AG09309 (cell line): ENCODE measurements around the gene HLA-DQA1.

Source experiments
- DNase-seq: peaks from one replicate; pipeline ENCODE4 v3.0.0-alpha.2; 2010; ENCODE audit warnings: low read depth
- H3K4me3 ChIP-seq: 2 replicates; pipeline ENCODE4 v1.5.1; 2011; ENCODE audit warnings: mild to moderate bottlenecking, low read depth, low read length, moderate library complexity; ENCODE audit not compliant: control insufficient read depth
- TF ChIP-seq, protein P1 (sequence below): IDR thresholded peaks from 2 replicates; pipeline ENCODE4 v1.5.1; 2011; ENCODE audit warnings: mild to moderate bottlenecking, low read depth, low read length, inconsistent platforms; ENCODE audit not compliant: insufficient read depth, control insufficient read depth; ENCODE audit errors: missing control alignments

Gene HLA-DQA1

DNA sequence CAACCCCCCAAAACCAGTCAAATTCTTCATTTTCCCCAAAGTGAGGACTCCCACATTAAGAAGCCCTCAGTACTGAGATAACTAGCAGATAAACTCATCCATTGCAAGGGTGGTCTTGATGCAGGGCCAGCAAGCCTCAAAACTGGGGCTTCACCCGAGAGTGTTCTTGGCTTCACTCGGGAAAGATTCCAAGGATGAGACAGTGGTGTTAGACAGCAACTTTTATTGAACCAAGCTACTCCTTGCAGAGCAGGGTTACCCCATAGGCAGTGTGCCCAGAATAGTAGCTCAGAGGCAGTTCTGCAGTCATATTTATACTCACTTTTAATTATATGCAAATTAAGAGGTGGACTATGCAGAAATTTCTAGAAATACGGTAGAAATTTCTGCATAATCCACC lies 15.8 kb upstream of the HLA-DQA1 start:
- TF ChIP-seq, protein P1, sequence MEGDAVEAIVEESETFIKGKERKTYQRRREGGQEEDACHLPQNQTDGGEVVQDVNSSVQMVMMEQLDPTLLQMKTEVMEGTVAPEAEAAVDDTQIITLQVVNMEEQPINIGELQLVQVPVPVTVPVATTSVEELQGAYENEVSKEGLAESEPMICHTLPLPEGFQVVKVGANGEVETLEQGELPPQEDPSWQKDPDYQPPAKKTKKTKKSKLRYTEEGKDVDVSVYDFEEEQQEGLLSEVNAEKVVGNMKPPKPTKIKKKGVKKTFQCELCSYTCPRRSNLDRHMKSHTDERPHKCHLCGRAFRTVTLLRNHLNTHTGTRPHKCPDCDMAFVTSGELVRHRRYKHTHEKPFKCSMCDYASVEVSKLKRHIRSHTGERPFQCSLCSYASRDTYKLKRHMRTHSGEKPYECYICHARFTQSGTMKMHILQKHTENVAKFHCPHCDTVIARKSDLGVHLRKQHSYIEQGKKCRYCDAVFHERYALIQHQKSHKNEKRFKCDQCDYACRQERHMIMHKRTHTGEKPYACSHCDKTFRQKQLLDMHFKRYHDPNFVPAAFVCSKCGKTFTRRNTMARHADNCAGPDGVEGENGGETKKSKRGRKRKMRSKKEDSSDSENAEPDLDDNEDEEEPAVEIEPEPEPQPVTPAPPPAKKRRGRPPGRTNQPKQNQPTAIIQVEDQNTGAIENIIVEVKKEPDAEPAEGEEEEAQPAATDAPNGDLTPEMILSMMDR = no peak
- no peak overlapping the region for H3K4me3 ChIP-seq
- no peak for DNase-seq

DNA sequence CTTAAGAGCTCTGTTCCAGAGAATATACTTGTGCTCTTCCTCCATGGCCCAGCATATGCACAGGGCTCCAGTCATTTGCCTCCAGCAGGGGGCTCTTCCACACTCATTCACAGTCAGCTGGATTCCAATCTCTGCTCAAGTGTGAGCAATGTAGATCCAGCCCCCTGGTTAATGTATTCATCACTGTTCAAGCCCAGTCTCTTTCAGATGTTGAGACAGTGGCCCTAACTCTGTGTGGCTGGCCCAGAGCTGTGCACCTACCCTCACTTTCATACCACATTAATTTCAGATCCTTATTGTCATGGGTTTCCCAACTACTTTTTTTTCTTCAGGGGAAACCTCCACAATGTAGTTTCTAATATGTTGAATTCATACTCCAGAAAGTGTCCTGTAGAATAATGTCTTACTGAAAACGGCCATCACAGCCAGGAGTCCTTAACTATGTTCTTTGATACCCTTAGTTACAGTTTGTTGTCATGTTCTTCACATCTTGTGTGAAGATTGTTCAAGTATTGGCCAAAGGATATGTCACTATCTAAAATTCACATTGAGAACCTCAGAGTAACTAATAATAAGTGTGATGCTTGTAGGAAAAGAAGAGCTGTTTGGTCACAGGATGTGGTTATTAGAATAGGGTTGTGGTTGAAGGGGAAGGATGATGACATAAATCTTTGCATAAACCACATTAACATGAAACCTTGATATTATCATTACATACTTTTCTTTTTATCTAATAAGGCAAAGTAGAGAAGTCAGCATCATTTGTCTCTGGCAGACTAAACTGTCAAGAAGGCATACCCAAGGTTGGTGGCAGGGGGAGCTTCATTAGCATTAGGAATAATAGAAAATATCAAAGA lies 14.4 kb upstream of the HLA-DQA1 start:
- H3K4me3 ChIP-seq = no peak overlapping the region
- TF ChIP-seq, protein P1 = peak; percentile 58
- no peak for DNase-seq

DNA sequence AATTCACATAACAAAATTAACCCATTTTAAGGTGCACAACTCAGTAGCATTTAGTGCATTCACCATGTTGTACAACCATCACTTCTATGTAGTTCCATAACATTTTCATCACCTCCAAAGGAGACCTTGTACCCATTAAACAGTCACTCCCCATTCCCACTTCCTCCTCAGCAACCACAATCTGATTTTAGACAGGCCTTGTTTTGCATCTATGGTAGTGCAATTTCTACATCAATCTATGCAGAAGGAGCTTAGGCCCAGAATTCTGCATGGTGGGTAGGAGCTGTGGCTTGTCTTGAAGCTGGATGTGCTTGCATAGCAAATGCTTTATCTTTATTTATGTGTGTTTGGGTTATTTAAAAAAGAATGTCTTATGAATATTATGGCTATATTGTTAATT lies 13.5 kb upstream of the HLA-DQA1 start:
- TF ChIP-seq, protein P1 = no peak
- H3K4me3 ChIP-seq = no peak overlapping the region
- no peak for DNase-seq

DNA sequence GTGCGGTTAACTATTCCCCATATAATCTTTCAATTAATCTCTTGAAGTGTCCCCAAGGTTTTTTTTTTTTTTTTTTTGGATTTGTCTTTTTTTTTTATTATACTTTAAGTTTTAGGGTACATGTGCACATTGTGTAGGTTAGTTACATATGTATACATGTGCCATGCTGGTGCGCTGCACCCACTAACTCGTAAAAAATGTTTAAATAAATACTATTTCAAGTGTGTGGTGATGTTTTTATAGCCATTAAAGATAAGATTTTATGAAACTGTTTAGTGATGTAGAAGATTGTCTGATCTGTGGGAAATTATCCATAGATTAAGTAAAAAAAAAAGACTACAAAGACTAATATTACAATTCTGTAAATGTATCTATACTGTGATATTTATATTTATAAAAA lies 12.6 kb upstream of the HLA-DQA1 start:
- no peak overlapping the region for H3K4me3 ChIP-seq
- DNase-seq = no peak
- TF ChIP-seq, protein P1 = no peak

DNA sequence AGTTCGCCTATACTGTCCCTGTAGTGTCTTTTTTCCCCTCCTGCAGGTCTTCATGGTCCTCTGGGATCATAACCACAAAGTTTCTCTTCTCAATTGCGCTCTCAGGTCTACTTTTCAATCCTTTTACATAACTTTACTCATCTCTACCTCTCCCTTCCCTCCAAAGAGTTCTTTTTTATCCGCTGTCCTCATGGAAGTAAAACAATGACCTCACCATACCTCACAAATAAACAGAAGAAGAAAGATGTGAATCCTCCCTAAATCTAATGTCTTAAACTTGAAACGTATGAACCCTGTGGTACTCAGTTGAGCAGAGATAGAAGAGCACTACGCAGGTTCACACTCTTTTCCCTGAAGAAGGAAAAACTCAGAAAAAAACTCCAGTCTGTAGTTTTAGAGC lies 12.1 kb upstream of the HLA-DQA1 start:
- TF ChIP-seq, protein P1 = no peak
- no peak for DNase-seq
- no peak overlapping the region for H3K4me3 ChIP-seq

DNA sequence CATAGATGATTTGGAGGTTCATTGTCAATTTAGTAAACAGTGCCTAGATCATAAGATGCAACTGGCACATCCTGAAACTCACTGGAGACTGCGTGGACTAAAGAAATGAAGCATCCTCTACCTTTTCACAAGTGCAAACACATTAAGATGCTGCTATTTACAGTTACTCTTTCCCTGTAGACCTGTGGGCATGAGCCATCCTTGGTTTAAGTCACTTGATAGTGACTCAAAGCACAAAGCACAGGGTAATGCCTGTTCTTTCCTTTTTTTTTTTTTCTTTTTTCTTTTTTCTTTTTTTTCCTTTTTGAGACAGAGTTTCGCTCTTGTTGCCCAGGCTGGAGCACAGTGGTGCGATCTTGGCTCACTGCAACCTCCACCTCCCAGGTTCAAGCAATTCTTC lies 10.0 kb upstream of the HLA-DQA1 start:
- no peak overlapping the region for H3K4me3 ChIP-seq

More for the DNA sequence above, 10.0 kb upstream of the HLA-DQA1 start:
- DNase-seq = no peak
- TF ChIP-seq, protein P1 = no peak
